ENCODE results near the gene BARD1. TPM values are rescaled to one million over a fixed set of nuclear protein-coding genes. Genes with fewer than 3 reads are reported as not detected.

The BARD1 gene
- total RNA-seq, 2 experiments from 2014 or later = 4.4 to 5.2 TPM

DNA sequence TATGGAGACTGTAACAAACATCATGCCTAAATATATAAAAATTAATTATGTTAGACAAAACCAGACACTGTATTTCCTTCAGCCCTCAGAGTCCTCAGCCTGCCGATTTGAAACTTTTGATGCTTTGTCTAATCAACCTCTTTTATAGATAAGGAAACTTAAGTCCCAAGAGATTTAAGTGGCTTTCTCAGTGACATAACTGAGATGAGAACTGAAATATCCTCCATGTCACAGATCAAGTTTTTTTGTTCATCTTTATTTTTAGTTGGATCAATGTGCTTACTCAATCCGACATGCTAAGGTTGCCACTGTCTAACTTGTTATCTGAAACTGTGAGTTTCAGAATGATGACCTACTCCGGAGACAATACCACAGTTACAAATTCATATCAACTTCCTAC lies 72.3 kb downstream of the BARD1 start:
- Histone ChIP-seq H3K4me1 (ENCODE audit: insufficient read depth, low read length) (no peaks in the 10 kb centered on the region), H3K27ac (ENCODE audit: low read depth in 1 of 2, low read length in 2 of 2) (no peak overlapping the region), H3K4me3 (ENCODE audit: low read length) (no peak overlapping the region), H3K36me3 (ENCODE audit: insufficient read depth, low read length) (no peaks in the 10 kb centered on the region), H3K9me3 (ENCODE audit: control insufficient read depth in 1 of 2, insufficient read depth in 1 of 2, low read length in 2 of 2) (no peaks in the 10 kb centered on the region), H3K27me3 (ENCODE audit: control insufficient read depth in 1 of 2, insufficient read depth in 2 of 2, low read length in 2 of 2) (no peaks in the 10 kb centered on the region)
- Mint-ChIP-seq H3K4me1 (ENCODE audit: low read depth) (peaks cover 6% of the 10 kb centered on the region), H3K9me3 (no peaks in the 10 kb centered on the region), H3K27me3 (no peaks in the 10 kb centered on the region), H3K36me3 (ENCODE audit: low read depth) (peaks cover 10% of the 10 kb centered on the region), H3K27ac (no peak overlapping the region), H3K4me3 (no peak overlapping the region)
- DNase-seq (no peak), ATAC-seq (ENCODE audit: poor library complexity) (no peak)
- TF ChIP-seq, protein P1, sequence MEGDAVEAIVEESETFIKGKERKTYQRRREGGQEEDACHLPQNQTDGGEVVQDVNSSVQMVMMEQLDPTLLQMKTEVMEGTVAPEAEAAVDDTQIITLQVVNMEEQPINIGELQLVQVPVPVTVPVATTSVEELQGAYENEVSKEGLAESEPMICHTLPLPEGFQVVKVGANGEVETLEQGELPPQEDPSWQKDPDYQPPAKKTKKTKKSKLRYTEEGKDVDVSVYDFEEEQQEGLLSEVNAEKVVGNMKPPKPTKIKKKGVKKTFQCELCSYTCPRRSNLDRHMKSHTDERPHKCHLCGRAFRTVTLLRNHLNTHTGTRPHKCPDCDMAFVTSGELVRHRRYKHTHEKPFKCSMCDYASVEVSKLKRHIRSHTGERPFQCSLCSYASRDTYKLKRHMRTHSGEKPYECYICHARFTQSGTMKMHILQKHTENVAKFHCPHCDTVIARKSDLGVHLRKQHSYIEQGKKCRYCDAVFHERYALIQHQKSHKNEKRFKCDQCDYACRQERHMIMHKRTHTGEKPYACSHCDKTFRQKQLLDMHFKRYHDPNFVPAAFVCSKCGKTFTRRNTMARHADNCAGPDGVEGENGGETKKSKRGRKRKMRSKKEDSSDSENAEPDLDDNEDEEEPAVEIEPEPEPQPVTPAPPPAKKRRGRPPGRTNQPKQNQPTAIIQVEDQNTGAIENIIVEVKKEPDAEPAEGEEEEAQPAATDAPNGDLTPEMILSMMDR (IDR thresholded peaks at IDR 0.05) = no peak
- intact Hi-C loops (cut with DNase I, micrococcal nuclease) = no loop called here
- ChIA-PET CTCF (no interaction called here), POLR2A (no interaction called here)

DNA sequence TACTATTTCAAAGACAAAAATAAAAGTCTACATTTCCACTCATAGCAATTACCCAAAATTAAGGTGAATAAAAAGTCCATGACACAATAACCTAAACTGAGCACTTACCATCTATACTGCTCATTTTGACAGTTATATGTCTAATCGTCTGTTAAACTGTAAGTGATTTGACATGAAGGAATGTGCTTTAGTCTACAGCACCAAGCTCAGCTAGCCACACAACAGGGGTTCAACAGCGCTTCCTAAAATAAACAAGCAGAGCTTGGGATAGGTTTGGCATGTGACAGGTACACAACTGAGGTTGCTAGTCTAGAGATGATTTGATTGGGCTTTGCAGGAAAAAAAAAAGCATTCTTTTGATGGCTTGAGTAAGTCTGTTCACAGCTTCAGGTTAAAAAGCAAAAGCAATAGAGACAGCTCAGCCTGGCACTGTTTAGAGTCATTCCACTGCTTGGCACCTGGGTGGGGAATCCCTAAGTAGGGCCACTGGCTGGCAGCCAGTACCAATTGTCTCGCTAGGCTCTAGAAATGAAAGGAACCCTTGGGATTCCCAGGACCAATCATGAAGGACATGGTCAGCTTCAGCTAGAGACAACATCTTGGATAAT lies 78.6 kb downstream of the BARD1 start:
- CTCF ChIA-PET = no interaction called here
- no peak for ATAC-seq (ENCODE audit: poor library complexity)
- H3K27me3 Mint-ChIP-seq = no peaks in the 10 kb centered on the region

DNA sequence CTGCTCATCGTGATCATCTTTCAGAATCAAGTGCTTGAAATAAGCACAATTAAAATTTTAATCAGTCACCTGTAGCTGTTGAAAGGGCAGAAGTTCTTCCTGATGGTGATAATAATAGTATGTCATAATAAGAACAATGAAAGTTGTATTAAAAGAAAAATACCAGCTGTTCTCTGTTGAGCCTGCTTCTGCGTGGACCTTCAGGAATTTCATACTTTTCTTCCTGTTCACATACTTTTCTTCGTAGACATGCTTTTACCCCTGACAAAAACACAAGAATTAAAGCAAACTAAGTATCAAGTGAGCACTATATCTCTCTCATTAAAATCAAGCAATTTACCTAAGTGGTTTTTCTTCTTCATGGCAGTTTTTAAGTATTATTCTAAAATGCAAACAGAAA lies 79.2 kb downstream of the BARD1 start:
- no peaks in the 10 kb centered on the region for H3K9me3 Mint-ChIP-seq
- ChIA-PET CTCF (no interaction called here), POLR2A (no interaction called here)
- TF ChIP-seq, protein P1 (IDR thresholded peaks at IDR 0.05) = no peak
- H3K4me3 ChIP-seq (ENCODE audit: low read length) = no peak overlapping the region
- no peak for DNase-seq
- no peak overlapping the region for H3K27ac Mint-ChIP-seq
- H3K36me3 ChIP-seq (ENCODE audit: insufficient read depth, low read length) = peaks cover 21% of the 10 kb centered on the region
- H3K4me1 ChIP-seq (ENCODE audit: insufficient read depth, low read length) = no peaks in the 10 kb centered on the region
- H3K27ac ChIP-seq (ENCODE audit: low read depth in 1 of 2, low read length in 2 of 2) = no peak overlapping the region
- H3K36me3 Mint-ChIP-seq (ENCODE audit: low read depth) = peaks cover 40% of the 10 kb centered on the region
- H3K9me3 ChIP-seq (ENCODE audit: control insufficient read depth in 1 of 2, insufficient read depth in 1 of 2, low read length in 2 of 2) = no peaks in the 10 kb centered on the region
- H3K4me1 Mint-ChIP-seq (ENCODE audit: low read depth) = no peaks in the 10 kb centered on the region
- intact Hi-C loops (cut with DNase I, micrococcal nuclease) = no loop called here
- no peaks in the 10 kb centered on the region for H3K27me3 ChIP-seq (ENCODE audit: control insufficient read depth in 1 of 2, insufficient read depth in 2 of 2, low read length in 2 of 2)
- H3K4me3 Mint-ChIP-seq = no peak overlapping the region
- no peaks in the 10 kb centered on the region for H3K27me3 Mint-ChIP-seq
- no peak for ATAC-seq (ENCODE audit: poor library complexity)

More for the DNA sequence above, 78.6 kb downstream of the BARD1 start:
- Histone ChIP-seq H3K27me3 (ENCODE audit: control insufficient read depth in 1 of 2, insufficient read depth in 2 of 2, low read length in 2 of 2) (no peaks in the 10 kb centered on the region), H3K36me3 (ENCODE audit: insufficient read depth, low read length) (peaks cover 21% of the 10 kb centered on the region), H3K4me1 (ENCODE audit: insufficient read depth, low read length) (no peaks in the 10 kb centered on the region), H3K9me3 (ENCODE audit: control insufficient read depth in 1 of 2, insufficient read depth in 1 of 2, low read length in 2 of 2) (no peaks in the 10 kb centered on the region), H3K27ac (ENCODE audit: low read depth in 1 of 2, low read length in 2 of 2) (no peak overlapping the region), H3K4me3 (ENCODE audit: low read length) (no peak overlapping the region)
- Mint-ChIP-seq H3K4me1 (ENCODE audit: low read depth) (no peaks in the 10 kb centered on the region), H3K27ac (no peak overlapping the region), H3K9me3 (no peaks in the 10 kb centered on the region), H3K4me3 (no peak overlapping the region), H3K36me3 (ENCODE audit: low read depth) (peaks cover 40% of the 10 kb centered on the region)
- DNase-seq = no peak
- TF ChIP-seq, protein P1 (IDR thresholded peaks at IDR 0.05) = no peak
- intact Hi-C loops (cut with DNase I, micrococcal nuclease) = no loop called here
- POLR2A ChIA-PET = no interaction called here

Data from CD4-positive, alpha-beta T cell (primary cell).